Activated naive CD8-positive, alpha-beta T cell treated with anti-CD3 and anti-CD28 coated beads, Interleukin-2, amount 50 U/mL, for 24 hours (primary cell): ENCODE measurements around the gene CLMN.
"Not testable (repeated sequence)": the region's sequence is repeated elsewhere in the genome, so short reads cannot be mapped to it uniquely, and the experiment has no call there.

Experiments used
- ATAC-seq: fragments of 150-1000 bp; cut with Tn5 transposase; one replicate; pipeline ENCODE4 v1.10.0; 2021
- DNase-seq: peaks from one replicate; pipeline ENCODE4 v3.0.0; 2021
- H3K27ac Mint-ChIP-seq: one replicate; pipeline ENCODE4 v1.8.0; 2021; ENCODE audit warnings: mild to moderate bottlenecking, mixed read lengths
- H3K27me3 Mint-ChIP-seq: one replicate; pipeline ENCODE4 v1.8.0; 2021; ENCODE audit warnings: mixed read lengths
- H3K36me3 Mint-ChIP-seq: one replicate; pipeline ENCODE4 v1.8.0; 2021; ENCODE audit warnings: low read depth, mixed read lengths
- H3K4me1 Mint-ChIP-seq: one replicate; pipeline ENCODE4 v1.8.0; 2021; ENCODE audit warnings: mixed read lengths
- H3K4me3 Mint-ChIP-seq: one replicate; pipeline ENCODE4 v1.8.0; 2021; ENCODE audit warnings: mild to moderate bottlenecking, moderate library complexity, mixed read lengths
- H3K9me3 Mint-ChIP-seq: one replicate; pipeline ENCODE4 v1.8.0; 2021; ENCODE audit warnings: mixed read lengths

CLMN gene

DNA sequence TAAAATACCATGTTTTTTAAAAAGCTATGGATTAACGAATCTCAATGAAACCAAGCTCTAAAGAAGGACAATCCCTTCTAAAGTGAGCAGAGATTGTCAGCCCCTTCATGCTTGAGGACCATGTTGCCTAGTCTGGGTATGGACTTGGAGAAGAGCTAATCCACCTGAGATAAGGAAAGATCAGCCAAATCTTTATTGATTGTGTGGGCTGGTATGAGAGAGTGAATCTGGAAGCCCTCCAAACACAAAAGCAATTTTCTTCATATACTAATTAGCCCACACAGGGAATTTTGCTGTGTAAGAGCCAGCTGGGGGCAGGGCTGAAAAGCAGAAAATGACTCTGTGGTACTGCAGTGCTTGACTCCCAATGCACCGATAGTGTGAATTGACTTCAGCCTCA, 115.0 kb downstream of the CLMN start:
- Mint-ChIP-seq H3K4me3 (no peak overlapping the region), H3K9me3 (peaks cover 11% of the 10 kb centered on the region), H3K36me3 (no peaks in the 10 kb centered on the region), H3K27ac (no peak overlapping the region), H3K27me3 (no peaks in the 10 kb centered on the region), H3K4me1 (no peaks in the 10 kb centered on the region)
- DNase-seq (no peak), ATAC-seq (no peak)

DNA sequence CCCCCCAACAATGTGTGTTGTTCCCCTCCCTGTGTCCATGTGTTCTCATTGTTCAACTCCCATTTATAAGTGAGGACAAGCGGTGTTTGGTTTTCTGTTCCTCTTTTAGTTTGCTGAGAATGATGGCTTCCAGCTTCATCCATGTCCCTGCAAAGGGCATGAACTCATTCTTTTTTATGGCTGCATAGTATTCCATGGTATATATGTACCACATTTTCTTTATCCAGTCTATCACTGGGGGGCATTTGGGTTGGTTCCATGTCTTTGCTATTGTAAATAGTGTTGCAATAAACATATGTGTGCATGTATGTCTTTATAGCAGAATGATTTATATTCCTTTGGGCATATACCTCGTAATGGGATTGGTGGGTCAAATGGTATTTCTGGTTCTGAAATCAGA, 118.0 kb downstream of the CLMN start:
- H3K27ac Mint-ChIP-seq, DNase-seq, ATAC-seq, H3K4me3 Mint-ChIP-seq, H3K4me1 Mint-ChIP-seq, H3K36me3 Mint-ChIP-seq, H3K27me3 Mint-ChIP-seq: not testable (repeated sequence)
- peaks cover 11% of the 10 kb centered on the region for H3K9me3 Mint-ChIP-seq

- Mint-ChIP-seq H3K4me1 (no peaks in the 10 kb centered on the region), H3K36me3 (no peaks in the 10 kb centered on the region), H3K9me3 (peaks cover 11% of the 10 kb centered on the region), H3K27ac (no peak overlapping the region), H3K27me3 (no peaks in the 10 kb centered on the region), H3K4me3 (no peak overlapping the region)
- no peak for DNase-seq
- no peak for ATAC-seq
Measured at GRCh38 chr14:95200404-95200803, 119.3 kb downstream of the CLMN start.

GRCh38 chr14:95199298-95199983, 120.3 kb downstream of the CLMN start:
- H3K9me3 Mint-ChIP-seq: peaks cover 2% of the 10 kb centered on the region
- no peaks in the 10 kb centered on the region for H3K27me3 Mint-ChIP-seq
- no peaks in the 10 kb centered on the region for H3K4me1 Mint-ChIP-seq
- ATAC-seq (no peak), DNase-seq (no peak)
- H3K36me3 Mint-ChIP-seq: no peaks in the 10 kb centered on the region
- no peak overlapping the region for H3K27ac Mint-ChIP-seq
- H3K4me3 Mint-ChIP-seq: no peak overlapping the region

GRCh38 chr14:95198320-95198719, 121.4 kb downstream of the CLMN start:
- Mint-ChIP-seq H3K9me3 (no peaks in the 10 kb centered on the region), H3K27me3 (no peaks in the 10 kb centered on the region), H3K4me1 (no peaks in the 10 kb centered on the region), H3K36me3 (no peaks in the 10 kb centered on the region), H3K27ac (no peak overlapping the region), H3K4me3 (no peak overlapping the region)
- no peak for DNase-seq
- ATAC-seq: no peak

- Mint-ChIP-seq H3K27ac (no peak overlapping the region), H3K9me3 (no peaks in the 10 kb centered on the region), H3K4me1 (no peaks in the 10 kb centered on the region), H3K4me3 (no peak overlapping the region), H3K27me3 (no peaks in the 10 kb centered on the region), H3K36me3 (no peaks in the 10 kb centered on the region)
- no peak for DNase-seq
- ATAC-seq: no peak
Measured at GRCh38 chr14:95197551-95197950, 122.2 kb downstream of the CLMN start.

GRCh38 chr14:95196826-95197545, 122.7 kb downstream of the CLMN start:
- no peaks in the 10 kb centered on the region for H3K9me3 Mint-ChIP-seq
- no peaks in the 10 kb centered on the region for H3K4me1 Mint-ChIP-seq
- ATAC-seq (no peak), DNase-seq (no peak)
- H3K27me3 Mint-ChIP-seq: no peaks in the 10 kb centered on the region
- no peak overlapping the region for H3K27ac Mint-ChIP-seq
- no peaks in the 10 kb centered on the region for H3K36me3 Mint-ChIP-seq
- H3K4me3 Mint-ChIP-seq: no peak overlapping the region

DNA sequence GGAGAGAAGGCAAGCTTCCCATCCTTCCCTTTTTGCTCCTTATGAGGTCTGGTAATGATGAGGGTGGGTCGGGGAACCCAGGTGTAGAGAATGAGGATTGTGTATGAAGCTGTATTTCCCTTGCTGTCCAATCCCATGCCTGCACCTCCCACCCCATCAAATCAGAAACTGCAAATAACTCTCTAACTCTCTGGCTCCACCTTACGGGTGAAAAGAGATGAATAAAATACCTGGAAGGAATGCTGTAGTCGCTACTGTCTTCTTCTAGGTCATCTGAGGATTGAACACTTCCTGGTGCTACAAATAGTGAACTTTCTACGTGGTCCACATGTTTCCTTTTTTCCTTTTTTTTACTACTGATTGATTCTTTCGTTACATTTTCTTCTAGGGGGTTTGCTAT, 123.4 kb downstream of the CLMN start:
- Mint-ChIP-seq H3K4me1 (no peaks in the 10 kb centered on the region), H3K4me3 (no peak overlapping the region), H3K9me3 (no peaks in the 10 kb centered on the region), H3K27me3 (no peaks in the 10 kb centered on the region), H3K27ac (no peak overlapping the region), H3K36me3 (no peaks in the 10 kb centered on the region)
- DNase-seq: no peak
- ATAC-seq: no peak

DNA sequence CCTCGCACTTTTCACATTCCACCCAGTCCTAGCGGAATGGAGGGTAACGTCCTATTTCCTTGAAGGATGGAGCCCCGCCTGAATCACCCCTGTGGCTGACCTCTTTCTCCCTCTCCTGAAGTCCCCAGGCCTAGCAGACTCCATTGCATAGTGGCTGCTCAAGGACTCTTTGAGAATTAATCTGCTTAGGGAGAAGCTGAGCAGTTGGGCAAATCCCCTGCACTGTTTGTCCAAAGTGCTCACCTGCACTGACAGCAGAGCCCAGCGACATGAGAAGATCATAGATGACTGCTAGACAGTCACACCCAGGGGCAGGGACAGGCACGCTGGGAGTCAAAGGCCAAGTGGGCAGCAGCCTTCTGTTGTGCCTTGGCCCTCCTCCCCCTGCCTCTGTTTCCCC, 124.7 kb downstream of the CLMN start:
- Mint-ChIP-seq H3K9me3 (no peaks in the 10 kb centered on the region), H3K27ac (no peak overlapping the region), H3K4me1 (no peaks in the 10 kb centered on the region), H3K36me3 (no peaks in the 10 kb centered on the region), H3K27me3 (no peaks in the 10 kb centered on the region), H3K4me3 (no peak overlapping the region)
- no peak for DNase-seq
- no peak for ATAC-seq

- Mint-ChIP-seq H3K36me3 (no peaks in the 10 kb centered on the region), H3K27ac (no peak overlapping the region), H3K27me3 (peaks cover 3% of the 10 kb centered on the region), H3K9me3 (peaks cover 5% of the 10 kb centered on the region), H3K4me3 (no peak overlapping the region), H3K4me1 (no peaks in the 10 kb centered on the region)
- ATAC-seq (no peak), DNase-seq (no peak)
Measured at GRCh38 chr14:95193081-95193480, 126.6 kb downstream of the CLMN start.

- no peak for DNase-seq
- Mint-ChIP-seq H3K9me3 (peaks cover 6% of the 10 kb centered on the region), H3K27me3 (peaks cover 3% of the 10 kb centered on the region), H3K4me1 (no peaks in the 10 kb centered on the region), H3K27ac (no peak overlapping the region), H3K36me3 (no peaks in the 10 kb centered on the region), H3K4me3 (no peak overlapping the region)
- no peak for ATAC-seq
Measured at GRCh38 chr14:95192311-95192710, 127.4 kb downstream of the CLMN start.

DNA sequence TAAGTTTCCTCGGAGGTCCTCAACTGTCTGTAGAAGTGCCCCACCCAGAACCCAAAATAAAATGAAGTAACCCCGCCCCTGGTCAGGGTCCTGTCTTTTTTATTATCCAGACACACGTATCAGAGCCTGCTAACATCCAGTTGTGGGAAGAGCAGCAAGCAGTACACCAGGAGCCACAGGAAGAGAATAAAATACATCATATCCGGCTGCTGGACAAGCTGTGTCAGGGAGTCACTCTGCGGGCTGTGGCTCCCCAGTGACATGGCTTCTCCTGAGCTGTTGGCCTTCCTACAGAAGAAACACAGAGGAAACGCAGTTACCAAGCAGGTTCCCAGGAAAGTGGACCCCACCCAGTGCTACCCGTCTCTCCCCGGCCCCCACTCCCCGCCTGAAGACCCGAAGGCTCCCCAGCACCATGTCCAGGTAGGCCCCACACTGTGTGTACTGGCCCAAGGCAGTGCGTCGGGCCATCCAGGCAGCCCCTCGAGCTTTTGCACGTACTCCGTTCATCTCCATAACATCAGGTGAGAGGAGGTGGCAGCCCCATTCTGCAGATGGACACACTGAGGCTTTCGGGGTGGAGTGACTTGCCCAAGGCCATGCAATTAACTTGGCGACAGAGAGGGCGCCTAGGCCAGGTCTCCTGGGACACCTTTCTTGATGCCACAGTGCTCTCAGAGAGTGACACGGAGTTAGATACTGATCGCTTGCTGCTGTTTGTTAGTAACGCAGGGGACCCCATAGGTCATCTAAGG, 128.1 kb downstream of the CLMN start:
- Mint-ChIP-seq H3K36me3 (no peaks in the 10 kb centered on the region), H3K4me1 (no peaks in the 10 kb centered on the region), H3K27me3 (peaks cover 8% of the 10 kb centered on the region), H3K4me3 (no peak overlapping the region), H3K9me3 (peaks cover 6% of the 10 kb centered on the region), H3K27ac (no peak overlapping the region)
- DNase-seq: no peak
- ATAC-seq: no peak

- ATAC-seq (no peak), DNase-seq (no peak)
- H3K27me3 Mint-ChIP-seq: peaks cover 15% of the 10 kb centered on the region
- no peak overlapping the region for H3K27ac Mint-ChIP-seq
- no peaks in the 10 kb centered on the region for H3K36me3 Mint-ChIP-seq
- H3K4me1 Mint-ChIP-seq: peaks cover under 1% of the 10 kb centered on the region
- H3K9me3 Mint-ChIP-seq: peaks cover 6% of the 10 kb centered on the region
- no peak overlapping the region for H3K4me3 Mint-ChIP-seq
Measured at GRCh38 chr14:95190857-95191256, 128.9 kb downstream of the CLMN start.

- no peaks in the 10 kb centered on the region for H3K36me3 Mint-ChIP-seq
- DNase-seq (no peak), ATAC-seq (no peak)
- H3K9me3 Mint-ChIP-seq: peaks cover 6% of the 10 kb centered on the region
- no peak overlapping the region for H3K4me3 Mint-ChIP-seq
- H3K27me3 Mint-ChIP-seq: peaks cover 20% of the 10 kb centered on the region
- no peak overlapping the region for H3K27ac Mint-ChIP-seq
- peaks cover 5% of the 10 kb centered on the region for H3K4me1 Mint-ChIP-seq
Measured at GRCh38 chr14:95190346-95190840, 129.3 kb downstream of the CLMN start.
